ENCODE data around the gene NSUN6. TPM values are rescaled to one million over a fixed set of nuclear protein-coding genes. Genes with fewer than 3 reads are reported as not detected.
"Not testable (repeated sequence)": the region's sequence is repeated elsewhere in the genome, so short reads cannot be mapped to it uniquely, and the experiment has no call there.

The NSUN6 gene
- polyA plus RNA-seq, 1 donor (not counting 4 experiments of a cell fraction or from before 2014, with no cell fraction given): 9.8 TPM

- Histone ChIP-seq H3K9me1 (ENCODE audit: control insufficient read depth, extremely low read depth, insufficient read depth, low read length) (no peaks in the 10 kb centered on the region), H3K36me3 (ENCODE audit: control insufficient read depth in 2 of 2, extremely low read depth in 1 of 2, insufficient read depth in 2 of 2, low read length in 2 of 2) (no peaks in the 10 kb centered on the region), H3K9ac (ENCODE audit: control insufficient read depth, extremely low read depth, insufficient read depth, low read length) (no peak overlapping the region), H3K4me3 (ENCODE audit: control insufficient read depth in 2 of 3, extremely low read depth in 1 of 3, insufficient read depth in 2 of 3, low read depth in 1 of 3, low read length in 3 of 3) (no peak overlapping the region), H3K4me2 (ENCODE audit: control insufficient read depth, extremely low read depth, insufficient read depth, low read depth, low read length) (no peak overlapping the region), H3K27me3 (ENCODE audit: control insufficient read depth, extremely low read depth, insufficient read depth, low read length) (no peaks in the 10 kb centered on the region), H3K79me2 (ENCODE audit: control insufficient read depth, insufficient read depth, low read length) (no peaks in the 10 kb centered on the region), H3K27ac (ENCODE audit: control insufficient read depth, insufficient read depth, low read length) (no peak overlapping the region), H4K20me1 (ENCODE audit: control insufficient read depth, extremely low read depth, insufficient read depth, low read length) (no peaks in the 10 kb centered on the region), H3K4me1 (ENCODE audit: control insufficient read depth, extremely low read depth, insufficient read depth, low read length) (no peaks in the 10 kb centered on the region), H2AFZ (ENCODE audit: control insufficient read depth, low read length) (no peak overlapping the region), H3K9me3 (ENCODE audit: control insufficient read depth, low read depth, low read length) (no peaks in the 10 kb centered on the region)
- DNase-seq (ENCODE audit: low read depth, low spot score): no peak
- FAIRE-seq: no peak
- TF ChIP-seq EZH2 (IDR thresholded peaks at IDR 0.05; ENCODE audit: low read length): no peak
- TF ChIP-seq, protein P1, sequence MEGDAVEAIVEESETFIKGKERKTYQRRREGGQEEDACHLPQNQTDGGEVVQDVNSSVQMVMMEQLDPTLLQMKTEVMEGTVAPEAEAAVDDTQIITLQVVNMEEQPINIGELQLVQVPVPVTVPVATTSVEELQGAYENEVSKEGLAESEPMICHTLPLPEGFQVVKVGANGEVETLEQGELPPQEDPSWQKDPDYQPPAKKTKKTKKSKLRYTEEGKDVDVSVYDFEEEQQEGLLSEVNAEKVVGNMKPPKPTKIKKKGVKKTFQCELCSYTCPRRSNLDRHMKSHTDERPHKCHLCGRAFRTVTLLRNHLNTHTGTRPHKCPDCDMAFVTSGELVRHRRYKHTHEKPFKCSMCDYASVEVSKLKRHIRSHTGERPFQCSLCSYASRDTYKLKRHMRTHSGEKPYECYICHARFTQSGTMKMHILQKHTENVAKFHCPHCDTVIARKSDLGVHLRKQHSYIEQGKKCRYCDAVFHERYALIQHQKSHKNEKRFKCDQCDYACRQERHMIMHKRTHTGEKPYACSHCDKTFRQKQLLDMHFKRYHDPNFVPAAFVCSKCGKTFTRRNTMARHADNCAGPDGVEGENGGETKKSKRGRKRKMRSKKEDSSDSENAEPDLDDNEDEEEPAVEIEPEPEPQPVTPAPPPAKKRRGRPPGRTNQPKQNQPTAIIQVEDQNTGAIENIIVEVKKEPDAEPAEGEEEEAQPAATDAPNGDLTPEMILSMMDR (optimal IDR thresholded peaks at IDR 0.05 in 1 of 3, IDR thresholded peaks at IDR 0.05 in 1 of 3, conservative IDR thresholded peaks at IDR 0.05 in 1 of 3; ENCODE audit: extremely low read depth in 1 of 3, insufficient read depth in 2 of 3, low read length in 3 of 3): peak; percentile 33 to 59 (median 44)
- dilution Hi-C loops (cut with MboI; ENCODE audit: extremely low pct_ligation_motif_present, low sequenced_read_pairs): no loop called here
Measured at GRCh38 chr10:18594574-18595156, 56.7 kb downstream of the NSUN6 start.

GRCh38 chr10:18591141-18591540 is 60.2 kb downstream of the NSUN6 start:
- dilution Hi-C loops (cut with MboI; ENCODE audit: extremely low pct_ligation_motif_present, low sequenced_read_pairs): not testable (repeated sequence)

GRCh38 chr10:18586637-18587036 is 64.8 kb downstream of the NSUN6 start:
- H4K20me1 ChIP-seq (ENCODE audit: control insufficient read depth, extremely low read depth, insufficient read depth, low read length); H3K4me2 ChIP-seq (ENCODE audit: control insufficient read depth, extremely low read depth, insufficient read depth, low read depth, low read length); H3K79me2 ChIP-seq (ENCODE audit: control insufficient read depth, insufficient read depth, low read length); H3K4me1 ChIP-seq (ENCODE audit: control insufficient read depth, extremely low read depth, insufficient read depth, low read length); DNase-seq (ENCODE audit: low read depth, low spot score); H3K9me1 ChIP-seq (ENCODE audit: control insufficient read depth, extremely low read depth, insufficient read depth, low read length); FAIRE-seq; H2AFZ ChIP-seq (ENCODE audit: control insufficient read depth, low read length); H3K27ac ChIP-seq (ENCODE audit: control insufficient read depth, insufficient read depth, low read length); H3K9me3 ChIP-seq (ENCODE audit: control insufficient read depth, low read depth, low read length); H3K36me3 ChIP-seq (ENCODE audit: control insufficient read depth in 2 of 2, extremely low read depth in 1 of 2, insufficient read depth in 2 of 2, low read length in 2 of 2); dilution Hi-C loops (cut with MboI; ENCODE audit: extremely low pct_ligation_motif_present, low sequenced_read_pairs); H3K9ac ChIP-seq (ENCODE audit: control insufficient read depth, extremely low read depth, insufficient read depth, low read length); H3K27me3 ChIP-seq (ENCODE audit: control insufficient read depth, extremely low read depth, insufficient read depth, low read length); H3K4me3 ChIP-seq (ENCODE audit: control insufficient read depth in 2 of 3, extremely low read depth in 1 of 3, insufficient read depth in 2 of 3, low read depth in 1 of 3, low read length in 3 of 3): not testable (repeated sequence)

More at GRCh38 chr10:18591141-18591540, 60.2 kb downstream of the NSUN6 start:
- not testable (repeated sequence) for H3K9ac ChIP-seq (ENCODE audit: control insufficient read depth, extremely low read depth, insufficient read depth, low read length); H3K4me3 ChIP-seq (ENCODE audit: control insufficient read depth in 2 of 3, extremely low read depth in 1 of 3, insufficient read depth in 2 of 3, low read depth in 1 of 3, low read length in 3 of 3); H3K27me3 ChIP-seq (ENCODE audit: control insufficient read depth, extremely low read depth, insufficient read depth, low read length); H3K9me3 ChIP-seq (ENCODE audit: control insufficient read depth, low read depth, low read length); H3K79me2 ChIP-seq (ENCODE audit: control insufficient read depth, insufficient read depth, low read length); H4K20me1 ChIP-seq (ENCODE audit: control insufficient read depth, extremely low read depth, insufficient read depth, low read length); H3K4me1 ChIP-seq (ENCODE audit: control insufficient read depth, extremely low read depth, insufficient read depth, low read length); H3K4me2 ChIP-seq (ENCODE audit: control insufficient read depth, extremely low read depth, insufficient read depth, low read depth, low read length); DNase-seq (ENCODE audit: low read depth, low spot score); FAIRE-seq; H2AFZ ChIP-seq (ENCODE audit: control insufficient read depth, low read length); H3K27ac ChIP-seq (ENCODE audit: control insufficient read depth, insufficient read depth, low read length); H3K9me1 ChIP-seq (ENCODE audit: control insufficient read depth, extremely low read depth, insufficient read depth, low read length); H3K36me3 ChIP-seq (ENCODE audit: control insufficient read depth in 2 of 2, extremely low read depth in 1 of 2, insufficient read depth in 2 of 2, low read length in 2 of 2)
